ENCODE results near the gene NRK.

- TF ChIP-seq CTCF (IDR thresholded peaks at IDR 0.05): no peak
- TF ChIP-seq EP300 (IDR thresholded peaks at IDR 0.05): no peak
- no peak for TF ChIP-seq POLR2A (IDR thresholded peaks at IDR 0.05)
- TF ChIP-seq POLR2AphosphoS5 (IDR thresholded peaks at IDR 0.05): no peak
These were observed 23.3 kb downstream of the NRK start for GRCh38 chrX:105845631-105846030.
